Ovary (tissue), 9 donors: ENCODE data around the gene SDF4. TPM values are rescaled to one million over a fixed set of nuclear protein-coding genes. Genes with fewer than 3 reads are reported as not detected.

Experiments used
- DNase-seq, 5 donors: peaks; one replicate each; pipeline ENCODE4 v3.0.0-alpha.2; 2019 to 2020
- H3K27ac ChIP-seq, 2 donors: fragments of 200-600 bp; one replicate each; pipeline versions ENCODE4 v1.5.1 to v1.8.0; 2019 to 2022
- H3K27me3 ChIP-seq: fragments of 200-600 bp; one replicate; pipeline ENCODE4 v1.8.0; 2022
- H3K36me3 ChIP-seq: fragments of 200-600 bp; sonication (generic); one replicate; pipeline ENCODE4 v1.5.1; 2019
- H3K4me1 ChIP-seq: one replicate; pipeline ENCODE4 v1.8.1; 2013; ENCODE audit warnings: mild to moderate bottlenecking, moderate library complexity; ENCODE audit not compliant: insufficient read depth
- H3K4me3 ChIP-seq: fragments of 200-600 bp; sonication (generic); one replicate; pipeline ENCODE4 v1.5.1; 2017
- H3K9me3 ChIP-seq, 2 donors: fragments of 200-600 bp in 1 of 2; sonication (generic) in 1 of 2; one replicate each; pipeline versions ENCODE4 v1.5.1 to v1.8.1; 2013 to 2019; ENCODE audit warnings: mild to moderate bottlenecking in 1 of 2, moderate library complexity in 1 of 2
- CTCF ChIP-seq, 3 donors: fragments of 450-650 bp in 2 of 3; fragments of 200-600 bp in 1 of 3; IDR thresholded peaks; one replicate each; pipeline versions ENCODE4 v1.5.1 to v1.8.0; 2016 to 2022; ENCODE audit warnings: antibody characterized with exemption in 3 of 3, mild to moderate bottlenecking in 1 of 3
- EP300 ChIP-seq: sonication (generic); formaldehyde crosslinking; IDR thresholded peaks from one replicate; pipeline ENCODE4 v1.6.1; 2017; ENCODE audit warnings: antibody characterized with exemption
- POLR2A ChIP-seq: fragments of 450-650 bp; IDR thresholded peaks from one replicate; pipeline ENCODE4 v1.6.1; 2017; ENCODE audit warnings: antibody characterized with exemption, mild to moderate bottlenecking, moderate library complexity
- WGBS, 3 donors: extraction: QIAGEN DNeasy Blood & Tissue Kit in 1 of 3; methylation state at CpG; one replicate each; pipeline versions ENCODE4 v1.1.5 to v1.1.7; 2013 to 2017; 5-methylcytosine and 5-hydroxymethylcytosine counted together
- intact Hi-C, 4 donors: fragments of 100-400 bp; cut with DNase I; formaldehyde crosslinking; loops; one replicate each; pipeline versions ENCODE4 v1.11.0 to v1.15.1; 2022 to 2023
- polyA plus RNA-seq, 2 donors: library from polyadenylated mRNA; stranded (reverse); fragments of 200-250 nt in 1 of 2; fragments of 350-450 nt in 1 of 2; fragmentation: Illumina TruSeq in 1 of 2; extraction: RNeasy Lipid Tissue Mini Kit (QIAGEN cat#74804) in 1 of 2; gene quantifications; one replicate each; pipeline ENCODE4 v1.2.3, GENCODE V29; 2013 to 2014
- total RNA-seq, 7 donors: library from RNA; depleted of rRNA in 2 of 7; stranded (reverse); fragments of >200 nt in 2 of 7; fragmentation: NEBNext Ultra II Directional in 3 of 7; extraction: Animal tissue kit (Norgen Biotek cat#: 25700) in 3 of 7; gene quantifications; one replicate each; pipeline versions ENCODE4 v1.1.0 to v1.2.4, GENCODE V29; 2016 to 2023
- donor health status: DM: no; HTN: no; CAD: no; lungs with moderate emphysema.
- donor health status: DM: no; HTN: no; CAD: no.
- donor health status: Bipolar disorder and iron deficiency.
- donor health status: DM: yes; HTN: yes; CAD: no.
- donor health status: DM: no; HTN: no; CAD: no.
- donor health status: DM: yes; HTN: yes; CAD: no.

SDF4 gene
- total and polyA plus RNA-seq, 9 donors = 32.5 to 145 (median 116) TPM

- TF ChIP-seq CTCF (IDR thresholded peaks at IDR 0.05) = no peak
- TF ChIP-seq POLR2A = no peak
- TF ChIP-seq EP300 = no peak
- Histone ChIP-seq H3K36me3 (no peaks in the 10 kb centered on the region), H3K4me3 (no peak overlapping the region), H3K4me1 (no peaks in the 10 kb centered on the region), H3K9me3 (no peaks in the 10 kb centered on the region), H3K27ac (no peak overlapping the region), H3K27me3 (no peaks in the 10 kb centered on the region)
- intact Hi-C loops = no loop called here
- WGBS, 3 donors = 77 to 81% (median 81%) methylated on average over 21 of the region's 21 CpGs
- DNase-seq = peak in 1 of 5 donors; percentile 13
These were observed 49.8 kb downstream of the SDF4 start for GRCh38 chr1:1181938-1182410.

GRCh38 chr1:1181129-1181937 is 50.5 kb downstream of the SDF4 start:
- Histone ChIP-seq H3K4me1 (no peaks in the 10 kb centered on the region), H3K27me3 (no peaks in the 10 kb centered on the region), H3K9me3 (no peaks in the 10 kb centered on the region), H3K27ac (no peak overlapping the region), H3K36me3 (no peaks in the 10 kb centered on the region), H3K4me3 (no peak overlapping the region)
- intact Hi-C loops = no loop called here
- 82 to 88% (median 84%) methylated on average over 26 of the region's 26 CpGs for WGBS, 3 donors
- TF ChIP-seq CTCF (IDR thresholded peaks at IDR 0.05) (no peak), EP300 (no peak), POLR2A (no peak)
- DNase-seq = peak in 2 of 5 donors; percentile 12 to 29

- H3K4me1 ChIP-seq = no peaks in the 10 kb centered on the region
- no peaks in the 10 kb centered on the region for H3K27me3 ChIP-seq
- TF ChIP-seq EP300 (no peak), POLR2A (no peak), CTCF (IDR thresholded peaks at IDR 0.05) (no peak)
- no peak overlapping the region for H3K4me3 ChIP-seq
- intact Hi-C loops = no loop called here
- 55 to 73% (median 59%) methylated on average over 20 to 51 of the region's 51 CpGs for WGBS, 3 donors
- DNase-seq = peak in 2 of 5 donors; percentile 16 to 28
- no peak overlapping the region for H3K27ac ChIP-seq
- no peaks in the 10 kb centered on the region for H3K9me3 ChIP-seq
- no peaks in the 10 kb centered on the region for H3K36me3 ChIP-seq
These were observed 51.6 kb downstream of the SDF4 start for GRCh38 chr1:1179983-1180861.

- Histone ChIP-seq H3K27me3 (no peaks in the 10 kb centered on the region), H3K27ac (no peak overlapping the region), H3K4me3 (no peak overlapping the region), H3K36me3 (no peaks in the 10 kb centered on the region), H3K4me1 (no peaks in the 10 kb centered on the region), H3K9me3 (no peaks in the 10 kb centered on the region)
- WGBS, 3 donors = 64 to 75% (median 71%) methylated on average over 8 to 25 of the region's 25 CpGs
- intact Hi-C loops = no loop called here
- TF ChIP-seq CTCF (IDR thresholded peaks at IDR 0.05) (no peak), EP300 (no peak), POLR2A (no peak)
- peak in 2 of 5 donors; percentile 14 to 28 for DNase-seq
These were observed 52.3 kb downstream of the SDF4 start for GRCh38 chr1:1179346-1179982.
